GM23338 (cell line): ENCODE results near the gene LPAR1. TPM values are rescaled to one million over a fixed set of nuclear protein-coding genes. Genes with fewer than 3 reads are reported as not detected.

Experiments used
- ATAC-seq: fragments of 200-7000 bp; cut with Tn5 transposase; 3 replicates; pipeline ENCODE4 v1.9.1; 2020
- DNase-seq: peaks from one replicate; pipeline ENCODE4 v3.0.0-alpha.2; 2015; ENCODE audit warnings: low spot score
- H2AFZ ChIP-seq: fragments of 200-600 bp; sonication (generic); 2 replicates; pipeline ENCODE4 v1.8.0; 2016; ENCODE audit warnings: antibody characterized with exemption, mild to moderate bottlenecking, moderate library complexity
- H3F3A ChIP-seq: fragments of 200-600 bp; sonication (generic); replicated peaks from 2 replicates; pipeline ENCODE4 v1.8.0; 2017; ENCODE audit warnings: antibody characterized with exemption, mixed run types, low read depth
- H3K27ac ChIP-seq: fragments of 200-600 bp; sonication (generic); 2 replicates; pipeline ENCODE4 v1.6.1; 2016; ENCODE audit warnings: low read depth
- H3K27me3 ChIP-seq: fragments of 200-600 bp; sonication (generic); 2 replicates; pipeline ENCODE4 v1.8.0; 2016; ENCODE audit warnings: mild to moderate bottlenecking, mixed run types, moderate library complexity; ENCODE audit not compliant: insufficient read depth
- H3K36me3 ChIP-seq: fragments of 200-600 bp; sonication (generic); 2 replicates; pipeline ENCODE4 v1.8.0; 2016; ENCODE audit warnings: mild to moderate bottlenecking; ENCODE audit not compliant: insufficient read depth
- H3K4me1 ChIP-seq: fragments of 200-600 bp; sonication (generic); 2 replicates; pipeline ENCODE4 v1.8.0; 2016; ENCODE audit warnings: mild to moderate bottlenecking, moderate library complexity; ENCODE audit not compliant: insufficient read depth
- H3K4me2 ChIP-seq: fragments of 200-600 bp; sonication (generic); 2 replicates; pipeline ENCODE4 v1.7.1; 2017; ENCODE audit warnings: mixed run types
- H3K4me3 ChIP-seq: fragments of 200-600 bp; sonication (generic); 2 replicates; pipeline ENCODE4 v1.6.1; 2016; ENCODE audit warnings: mixed run types
- H3K79me2 ChIP-seq: fragments of 200-600 bp; sonication (generic); replicated peaks from 2 replicates; pipeline ENCODE4 v1.8.0; 2017; ENCODE audit warnings: mild to moderate bottlenecking; ENCODE audit not compliant: insufficient read depth
- H3K9me2 ChIP-seq: fragments of 200-600 bp; sonication (generic); 2 replicates; pipeline ENCODE4 v1.8.0; 2017; ENCODE audit not compliant: insufficient read depth
- H4K20me1 ChIP-seq: fragments of 200-600 bp; sonication (generic); replicated peaks from 2 replicates; pipeline ENCODE4 v1.8.0; 2017; ENCODE audit warnings: mild to moderate bottlenecking; ENCODE audit not compliant: insufficient read depth
- H3K27ac Mint-ChIP-seq: 2 replicates; pipeline ENCODE4 v1.8.0; 2020; ENCODE audit warnings: inconsistent platforms, mild to moderate bottlenecking, moderate library complexity, mixed read lengths
- H3K27me3 Mint-ChIP-seq: 3 replicates; pipeline ENCODE4 v1.8.0; 2022; ENCODE audit warnings: low read depth, mild to moderate bottlenecking, moderate library complexity, mixed read lengths, inconsistent platforms; ENCODE audit not compliant: insufficient read depth, poor library complexity
- H3K36me3 Mint-ChIP-seq: 3 replicates; pipeline ENCODE4 v1.8.0; 2021; ENCODE audit warnings: low read depth, mild to moderate bottlenecking, inconsistent platforms, moderate library complexity, mixed read lengths
- H3K4me1 Mint-ChIP-seq: 3 replicates; pipeline ENCODE4 v1.8.0; 2020; ENCODE audit warnings: mild to moderate bottlenecking, inconsistent platforms, mixed read lengths
- H3K4me3 Mint-ChIP-seq: 3 replicates; pipeline ENCODE4 v1.8.0; 2021; ENCODE audit warnings: moderate library complexity, mild to moderate bottlenecking, inconsistent platforms, mixed read lengths
- H3K9me3 Mint-ChIP-seq: 3 replicates; pipeline ENCODE4 v1.8.0; 2020; ENCODE audit warnings: moderate library complexity, mild to moderate bottlenecking, inconsistent platforms, mixed read lengths
- CREB1 ChIP-seq: fragments of 250-450 bp; sonication (Bioruptor Pico); IDR thresholded peaks from 2 replicates; pipeline ENCODE4 v1.5.0; 2020; ENCODE audit warnings: low read depth, mild to moderate bottlenecking, moderate library complexity
- CTCF ChIP-seq, 2 experiments: fragments of 200-600 bp in 1 of 2; sonication (generic) in 1 of 2; conservative IDR thresholded peaks; 2 replicates each; pipeline versions ENCODE4 v1.5.1 to v1.6.1; 2016 to 2017; ENCODE audit warnings: antibody characterized with exemption in 2 of 2, low read depth in 2 of 2, mild to moderate bottlenecking in 2 of 2, moderate library complexity in 1 of 2
- ETS1 ChIP-seq: IDR thresholded peaks from 2 replicates; pipeline ENCODE4 v1.6.1; 2016; ENCODE audit warnings: antibody characterized with exemption
- EZH2 ChIP-seq: fragments of 200-600 bp; sonication (generic); IDR thresholded peaks from one replicate; pipeline ENCODE4 v1.8.0; 2017; ENCODE audit warnings: antibody characterized with exemption, mild to moderate bottlenecking, low read depth; ENCODE audit not compliant: unreplicated experiment
- EZH2phosphoT487 ChIP-seq: fragments of 200-600 bp; sonication (generic); IDR thresholded peaks from one replicate; pipeline ENCODE4 v1.8.1; 2018; ENCODE audit warnings: antibody characterized with exemption; ENCODE audit not compliant: unreplicated experiment
- NANOG ChIP-seq: IDR thresholded peaks from 2 replicates; pipeline ENCODE4 v1.6.1; 2016; ENCODE audit warnings: antibody characterized with exemption, borderline replicate concordance
- REST ChIP-seq: IDR thresholded peaks from one replicate; pipeline ENCODE4 v1.6.1; 2018; ENCODE audit warnings: antibody characterized with exemption; ENCODE audit not compliant: unreplicated experiment
- STAT1 ChIP-seq: IDR thresholded peaks from one replicate; pipeline ENCODE4 v1.6.1; 2016; ENCODE audit warnings: antibody characterized with exemption; ENCODE audit not compliant: unreplicated experiment
- ZNF114 ChIP-seq: fragments of 250-450 bp; sonication (Bioruptor Pico); IDR thresholded peaks from 2 replicates; pipeline ENCODE4 v1.5.0; 2020; ENCODE audit warnings: mild to moderate bottlenecking, moderate library complexity
- ZNF331 ChIP-seq: fragments of 250-450 bp; sonication (Bioruptor Pico); IDR thresholded peaks from 2 replicates; pipeline ENCODE4 v1.5.0; 2020; ENCODE audit warnings: low read depth, mild to moderate bottlenecking, moderate library complexity
- polyA plus RNA-seq: library from polyadenylated mRNA; unstranded; fragments of >200 nt; fragmentation: Nextera tagmentation; extraction: Ambion mirVana; gene quantifications from 2 replicates; pipeline ENCODE4 v1.2.1, GENCODE V29; 2016
- total RNA-seq: library from RNA; depleted of rRNA; stranded (reverse); fragments of >200 nt; shearing (Covaris generic); gene quantifications from 2 replicates; pipeline ENCODE4 v1.2.3, GENCODE V29; 2014

LPAR1 gene
- total and polyA plus RNA-seq, 2 experiments from 2014 or later: 1.0 to 3.8 TPM

GRCh38 chr9:110975278-110975677 lies 63.0 kb downstream of the LPAR1 start:
- Histone ChIP-seq H3K9me2 (no peaks in the 10 kb centered on the region), H3F3A (no peaks in the 10 kb centered on the region), H4K20me1 (no peaks in the 10 kb centered on the region), H3K36me3 (no peaks in the 10 kb centered on the region), H3K4me1 (no peaks in the 10 kb centered on the region), H3K27me3 (no peaks in the 10 kb centered on the region), H3K4me2 (no peak overlapping the region), H2AFZ (no peak overlapping the region), H3K79me2 (no peaks in the 10 kb centered on the region), H3K27ac (no peak overlapping the region), H3K4me3 (no peak overlapping the region)
- Mint-ChIP-seq H3K27ac (no peak overlapping the region), H3K9me3 (no peaks in the 10 kb centered on the region), H3K36me3 (no peaks in the 10 kb centered on the region), H3K27me3 (no peaks in the 10 kb centered on the region), H3K4me3 (no peak overlapping the region), H3K4me1 (peaks cover 11% of the 10 kb centered on the region; the same call in 2 of the 3 replicates)
- ATAC-seq (no peak), DNase-seq (no peak)
- TF ChIP-seq NANOG (no peak), ZNF331 (CRISPR knock-in tag) (no peak), EZH2 (no peak), CTCF (conservative IDR thresholded peaks at IDR 0.05; ENCODE audit: low read depth in 2 of 2) (no peak), EZH2phosphoT487 (no peak), CREB1 (CRISPR knock-in tag) (no peak)

- no peaks in the 10 kb centered on the region for H3K27me3 Mint-ChIP-seq
- H3K27me3 ChIP-seq: no peaks in the 10 kb centered on the region
- H3K4me3 ChIP-seq: no peak overlapping the region
- ATAC-seq: no peak
- H3K36me3 ChIP-seq: no peaks in the 10 kb centered on the region
- H3F3A ChIP-seq: no peaks in the 10 kb centered on the region
- no peaks in the 10 kb centered on the region for H3K9me3 Mint-ChIP-seq
- peaks cover 10% of the 10 kb centered on the region; the same call in 2 of the 3 replicates for H3K4me1 Mint-ChIP-seq
- no peaks in the 10 kb centered on the region for H3K36me3 Mint-ChIP-seq
- no peaks in the 10 kb centered on the region for H4K20me1 ChIP-seq
- H3K9me2 ChIP-seq: no peaks in the 10 kb centered on the region
- H3K4me2 ChIP-seq: no peak overlapping the region
- no peak for DNase-seq
- no peak overlapping the region for H2AFZ ChIP-seq
- no peak overlapping the region for H3K4me3 Mint-ChIP-seq
- no peak overlapping the region for H3K27ac ChIP-seq
- no peak overlapping the region for H3K27ac Mint-ChIP-seq
- H3K79me2 ChIP-seq: no peaks in the 10 kb centered on the region
- peaks cover 7% of the 10 kb centered on the region; the same call in 1 of the 2 replicates for H3K4me1 ChIP-seq
- TF ChIP-seq NANOG (no peak), EZH2phosphoT487 (no peak), ETS1 (no peak), REST (no peak), CREB1 (CRISPR knock-in tag) (no peak), CTCF (conservative IDR thresholded peaks at IDR 0.05; ENCODE audit: low read depth in 2 of 2) (no peak), STAT1 (no peak), ZNF331 (CRISPR knock-in tag) (no peak), ZNF114 (CRISPR knock-in tag) (no peak)
Measured at GRCh38 chr9:110971705-110972104, 66.6 kb downstream of the LPAR1 start.
